GM12878 (cell line): Measurements from ENCODE around the gene TMEM150C. TPM values are rescaled to one million over a fixed set of nuclear protein-coding genes. Genes with fewer than 3 reads are reported as not detected.

Experiments
- ATAC-seq: fragments of 200-7000 bp; cut with Tn5 transposase; 3 replicates; pipeline ENCODE4 v1.9.1; 2020; ENCODE audit warnings: mild to moderate bottlenecking, moderate library complexity
- BruUV-seq: library from RNA; stranded (reverse); fragments of 400-500 nt; replicated peaks from 2 replicates; lab custom pipeline; 2021; lab: Mats Ljungman, UMichigan
- CTCF ChIA-PET: fragments of 300-600 bp; sonication (Branson Sonifier 250); formaldehyde crosslinking; extraction: SDS; loops from one replicate; lab custom pipeline; 2021; ENCODE audit warnings: inconsistent platforms; lab: Yijun Ruan, JAX
- POLR2A ChIA-PET: fragments of 350-600 bp; formaldehyde crosslinking; extraction: SDS; loops from one replicate; lab custom pipeline; 2021; ENCODE audit warnings: inconsistent platforms; lab: Charles Lee
- RAD21 ChIA-PET: fragments of 300-600 bp; sonication (Branson Sonifier 250); formaldehyde crosslinking; loops from one replicate; lab custom pipeline; 2023; ENCODE audit warnings: antibody characterized with exemption; ENCODE audit not compliant: unreplicated experiment; lab: Charles Lee
- SMC1A ChIA-PET: fragments of 300-600 bp; sonication (Branson Sonifier 250); formaldehyde crosslinking; loops from one replicate; lab custom pipeline; 2023; ENCODE audit not compliant: unreplicated experiment, uncharacterized antibody; lab: Charles Lee
- DNase-seq: peaks from one replicate; pipeline ENCODE4 v3.0.0-alpha.2; 2011; ENCODE audit warnings: low read depth, low spot score
- FAIRE-seq: peaks from 3 replicates; lab custom pipeline; 2011; peaks lifted over from hg19 to GRCh38; lab: Jason Lieb, UNC
- H2AFZ ChIP-seq: 2 replicates; pipeline ENCODE4 v1.6.0; 2011; ENCODE audit warnings: low read depth, low read length, control low read depth; ENCODE audit not compliant: control insufficient read depth
- H3K27ac ChIP-seq: 2 replicates; pipeline ENCODE4 v1.5.1; 2011; ENCODE audit warnings: control low read depth; ENCODE audit not compliant: control insufficient read depth, insufficient read depth
- H3K27me3 ChIP-seq, 2 experiments: replicated peaks in 1 of 2; 2 replicates each; pipeline versions ENCODE4 v1.6.0 to v1.6.1; 2011; ENCODE audit warnings: low read length in 1 of 2; ENCODE audit not compliant: control insufficient read depth in 2 of 2, insufficient read depth in 2 of 2
- H3K36me3 ChIP-seq, 2 experiments: 2 replicates each; pipeline ENCODE4 v1.5.1; 2011; ENCODE audit warnings: low read length in 1 of 2; ENCODE audit not compliant: control insufficient read depth in 2 of 2, insufficient read depth in 2 of 2
- H3K4me1 ChIP-seq: 2 replicates; pipeline ENCODE4 v1.6.1; 2011; ENCODE audit warnings: mild to moderate bottlenecking, low read length, moderate library complexity, mixed read lengths; ENCODE audit not compliant: control insufficient read depth, insufficient read depth
- H3K4me2 ChIP-seq: 2 replicates; pipeline ENCODE4 v1.6.0; 2011; ENCODE audit warnings: control low read depth; ENCODE audit not compliant: control insufficient read depth, insufficient read depth
- H3K4me3 ChIP-seq: fragments of 200-600 bp; sonication (generic); 2 replicates; pipeline ENCODE4 v1.5.1; 2016
- H3K79me2 ChIP-seq: 2 replicates; pipeline ENCODE4 v1.6.0; 2011; ENCODE audit warnings: low read length; ENCODE audit not compliant: control insufficient read depth, insufficient read depth
- H3K9ac ChIP-seq: 2 replicates; pipeline ENCODE4 v1.8.0; 2011; ENCODE audit warnings: low read length, control low read depth, mixed read lengths; ENCODE audit not compliant: control insufficient read depth, insufficient read depth
- H3K9me3 ChIP-seq: replicated peaks from 3 replicates; pipeline ENCODE4 v1.5.1; 2011; ENCODE audit warnings: mild to moderate bottlenecking, low read length; ENCODE audit not compliant: control insufficient read depth, insufficient read depth
- H4K20me1 ChIP-seq: 2 replicates; pipeline ENCODE4 v1.6.0; 2011; ENCODE audit not compliant: control insufficient read depth, insufficient read depth
- BHLHE40 ChIP-seq, 2 experiments: fragments of 450-650 bp in 1 of 2; IDR thresholded peaks; 2 replicates each; pipeline ENCODE4 v1.6.1; 2011 to 2017; ENCODE audit warnings: low read depth in 2 of 2, borderline replicate concordance in 1 of 2, improper control_type of control experiment in 1 of 2, low read length in 1 of 2, mild to moderate bottlenecking in 1 of 2
- FOXK2 ChIP-seq: fragments of 450-650 bp; IDR thresholded peaks from 2 replicates; pipeline ENCODE4 v1.6.1; 2017; ENCODE audit warnings: mild to moderate bottlenecking, moderate library complexity
- GATAD2B ChIP-seq: fragments of 450-650 bp; conservative IDR thresholded peaks from 2 replicates; pipeline ENCODE4 v1.6.1; 2017; ENCODE audit warnings: low read depth, mild to moderate bottlenecking, moderate library complexity
- HDAC2 ChIP-seq: fragments of 200-600 bp; sonication (generic); IDR thresholded peaks from 2 replicates; pipeline ENCODE4 v1.6.1; 2017
- IKZF2 ChIP-seq, 2 experiments: fragments of 450-650 bp; IDR thresholded peaks; 2 replicates each; pipeline ENCODE4 v1.6.1; 2017; ENCODE audit warnings: mild to moderate bottlenecking in 2 of 2, moderate library complexity in 2 of 2
- MAX ChIP-seq: IDR thresholded peaks from 2 replicates; pipeline ENCODE4 v1.6.1; 2012; ENCODE audit warnings: low read depth, low read length, improper control_type of control experiment
- NRF1 ChIP-seq: conservative IDR thresholded peaks from 2 replicates; pipeline ENCODE4 v1.6.1; 2011; ENCODE audit warnings: mild to moderate bottlenecking, low read depth, low read length, improper control_type of control experiment
- PML ChIP-seq: IDR thresholded peaks from 2 replicates; pipeline ENCODE4 v1.6.1; 2012; ENCODE audit warnings: low read length, inconsistent platforms
- SIX5 ChIP-seq: IDR thresholded peaks from 2 replicates; pipeline ENCODE4 v1.6.1; 2011; ENCODE audit warnings: mild to moderate bottlenecking, low read depth, low read length, moderate library complexity; ENCODE audit not compliant: severe bottlenecking
- TBL1XR1 ChIP-seq: IDR thresholded peaks from 2 replicates; pipeline ENCODE4 v1.6.1; 2012; ENCODE audit warnings: low read depth, low read length, improper control_type of control experiment
- ZBTB4 ChIP-seq: fragments of 450-650 bp; formaldehyde crosslinking; IDR thresholded peaks from 2 replicates; pipeline ENCODE4 v1.4.0; 2022; ENCODE audit warnings: mild to moderate bottlenecking, moderate library complexity
- ZNF274 ChIP-seq: IDR thresholded peaks from one replicate; pipeline ENCODE4 v1.8.0; 2011; ENCODE audit not compliant: insufficient read length, insufficient read depth
- ZNF384 ChIP-seq: IDR thresholded peaks from 2 replicates; pipeline ENCODE4 v1.6.1; 2012; ENCODE audit warnings: low read depth, mild to moderate bottlenecking, low read length, improper control_type of control experiment, borderline replicate concordance
- ZZZ3 ChIP-seq: IDR thresholded peaks from 2 replicates; pipeline ENCODE4 v1.6.1; 2011; ENCODE audit warnings: low read depth; ENCODE audit not compliant: control insufficient read depth, insufficient read length
- WGBS: methylation state at CpG from one replicate; pipeline ENCODE4 v1.1.6; 2016; ENCODE audit warnings: low lambda C conversion rate; ENCODE audit not compliant: insufficient replicate concordance, insufficient coverage; ENCODE audit errors: missing lambda C conversion rate; 5-methylcytosine and 5-hydroxymethylcytosine counted together
- in situ Hi-C: fragments of 300-500 bp; cut with MboI; formaldehyde crosslinking; loops from 9 replicates; pipeline ENCODE4 v1.14.3; 2018; ENCODE audit warnings: mixed read lengths
- intact Hi-C: fragments of 100-400 bp; cut with micrococcal nuclease; formaldehyde crosslinking; loops from one replicate; pipeline ENCODE4 v1.14.2; 2022; ENCODE audit not compliant: unreplicated experiment
- polyA plus RNA-seq, 11 experiments: library from polyadenylated mRNA; depleted of rRNA in 4 of 11; unstranded in 6 of 11; stranded (reverse) in 5 of 11; fragments of >200 nt; fragmentation: Nextera tagmentation in 4 of 11; fragmentation: Illumina TruSeq in 1 of 11; extraction: Ambion mirVana in 4 of 11; extraction: Trizol in 1 of 11; gene quantifications; 1 replicate in 1 of 11; 2 replicates in 10 of 11; pipeline versions ENCODE4 v1.2.1 to v1.2.3, GENCODE V29; 2011 to 2016; ENCODE audit warnings: inconsistent platforms in 2 of 11, missing spikeins in 2 of 11, low read depth in 1 of 11
- total RNA-seq, 4 experiments: library from RNA; depleted of rRNA in 3 of 4; stranded (reverse); fragments of >200 nt in 3 of 4; fragmentation: Illumina TruSeq in 1 of 4; extraction: Trizol in 1 of 4; gene quantifications; 2 replicates each; pipeline versions ENCODE4 v1.2.1 to v1.2.3, GENCODE V29; 2013 to 2021

Gene TMEM150C
- total and polyA plus RNA-seq, 10 of the 15 experiments (the other 5 are each of a cell fraction or from before 2014, with no cell fraction given): 0.04 to 0.78 (median 0.13) TPM; not detected in 2

- TF ChIP-seq ZNF384: no peak
- no peak for TF ChIP-seq SIX5
- no peak for TF ChIP-seq MAX
Measured at GRCh38 chr4:82519072-82519471, 42.7 kb downstream of the TMEM150C start (continued).

- ATAC-seq: no peak
- H3K79me2 ChIP-seq: no peaks in the 10 kb centered on the region
- no peak for TF ChIP-seq HDAC2
- no peak for TF ChIP-seq ZZZ3
- no peak for TF ChIP-seq FOXK2
- no peak for TF ChIP-seq TBL1XR1
- TF ChIP-seq PML: no peak
- TF ChIP-seq ZBTB4: no peak
- no peak for TF ChIP-seq NRF1
- no peak for TF ChIP-seq GATAD2B
- no peak for TF ChIP-seq ZNF384
- TF ChIP-seq IKZF2 (IDR thresholded peaks at IDR 0.05): no peak
- TF ChIP-seq ZNF274: no peak
- TF ChIP-seq BHLHE40 (IDR thresholded peaks at IDR 0.05; ENCODE audit: borderline replicate concordance in 1 of 2, low read depth in 2 of 2, low read length in 1 of 2): no peak
- no peak overlapping the region for H3K4me3 ChIP-seq
- 3% methylated on average over 2 of the region's 2 CpGs for WGBS
- in situ Hi-C loops: no loop called here
- H3K27ac ChIP-seq: no peak overlapping the region
- no peaks in the 10 kb centered on the region for H3K9me3 ChIP-seq
- no peak overlapping the region for H3K4me2 ChIP-seq
- ChIA-PET CTCF (no interaction called here), RAD21 (no interaction called here), POLR2A (no interaction called here), SMC1A (no interaction called here)
- H3K27me3 ChIP-seq: peaks cover 0 to 2% of the 10 kb centered on the region in 2 experiments; a peak in 2 of 4 replicates
- no peaks in the 10 kb centered on the region for H3K36me3 ChIP-seq
- BruUV-seq: no TSS peak
- FAIRE-seq: no peak
- H2AFZ ChIP-seq: no peak overlapping the region
- DNase-seq: no peak
- H3K9ac ChIP-seq: no peak overlapping the region
- intact Hi-C loops: no loop called here
- no peaks in the 10 kb centered on the region for H4K20me1 ChIP-seq
- no peaks in the 10 kb centered on the region for H3K4me1 ChIP-seq
Measured at GRCh38 chr4:82517043-82517442, 44.7 kb downstream of the TMEM150C start.
